GM18868 (cell line): Measurements from ENCODE around the gene ARPP19.
"Not testable (repeated sequence)": the region's sequence is repeated elsewhere in the genome, so short reads cannot be mapped to it uniquely, and the experiment has no call there.

Experiments
- ATAC-seq: cut with Tn5 transposase; IDR thresholded peaks from one replicate; pipeline ENCODE4 v1.9.1; 2021; ENCODE audit warnings: mild to moderate bottlenecking, moderate library complexity; ENCODE audit not compliant: unreplicated experiment

The ARPP19 gene

DNA sequence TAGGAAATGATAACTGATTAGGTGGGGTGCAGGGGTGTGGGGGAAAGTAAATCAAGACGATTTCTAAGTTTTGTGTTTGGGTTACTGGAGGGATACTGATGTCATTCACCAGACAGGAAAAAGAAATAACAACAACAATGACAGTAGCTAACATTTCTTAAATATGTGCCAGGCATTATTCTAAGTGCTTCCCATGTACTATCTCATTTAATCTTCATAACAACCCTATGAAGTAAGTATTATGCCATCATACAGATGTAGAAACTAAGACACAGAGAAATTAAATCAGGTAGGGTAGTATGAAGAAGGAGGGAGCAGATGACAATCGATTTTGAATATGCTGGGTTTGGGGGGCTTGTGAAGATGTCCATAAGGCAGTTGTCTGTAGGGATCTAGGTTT is 53.5 kb downstream of the ARPP19 start:
- no peak for ATAC-seq

GRCh38 chr15:52514482-52514881 is 54.3 kb downstream of the ARPP19 start:
- no peak for ATAC-seq

DNA sequence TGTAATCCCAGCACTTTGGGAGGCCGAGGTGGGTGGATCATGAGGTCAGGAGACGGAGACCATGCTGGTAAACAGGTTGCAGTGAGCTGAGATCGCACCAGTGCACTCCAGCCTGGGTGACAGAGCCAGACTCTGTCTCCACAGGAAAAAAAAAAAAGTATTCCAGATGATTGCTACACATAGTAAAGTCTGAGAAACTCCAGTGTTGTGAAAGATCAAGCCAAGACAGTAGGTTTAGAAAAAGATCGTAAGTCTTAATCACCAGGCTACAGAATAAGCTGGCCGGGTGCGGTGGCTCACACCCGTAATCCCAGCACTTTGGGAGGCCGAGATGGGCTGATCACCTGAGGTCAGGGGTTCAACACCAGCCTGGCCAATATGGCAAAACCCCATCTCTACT is 56.0 kb downstream of the ARPP19 start:
- ATAC-seq, result not testable (repeated sequence)

- ATAC-seq, result no peak
These were observed 57.7 kb downstream of the ARPP19 start for GRCh38 chr15:52511084-52511483.

DNA sequence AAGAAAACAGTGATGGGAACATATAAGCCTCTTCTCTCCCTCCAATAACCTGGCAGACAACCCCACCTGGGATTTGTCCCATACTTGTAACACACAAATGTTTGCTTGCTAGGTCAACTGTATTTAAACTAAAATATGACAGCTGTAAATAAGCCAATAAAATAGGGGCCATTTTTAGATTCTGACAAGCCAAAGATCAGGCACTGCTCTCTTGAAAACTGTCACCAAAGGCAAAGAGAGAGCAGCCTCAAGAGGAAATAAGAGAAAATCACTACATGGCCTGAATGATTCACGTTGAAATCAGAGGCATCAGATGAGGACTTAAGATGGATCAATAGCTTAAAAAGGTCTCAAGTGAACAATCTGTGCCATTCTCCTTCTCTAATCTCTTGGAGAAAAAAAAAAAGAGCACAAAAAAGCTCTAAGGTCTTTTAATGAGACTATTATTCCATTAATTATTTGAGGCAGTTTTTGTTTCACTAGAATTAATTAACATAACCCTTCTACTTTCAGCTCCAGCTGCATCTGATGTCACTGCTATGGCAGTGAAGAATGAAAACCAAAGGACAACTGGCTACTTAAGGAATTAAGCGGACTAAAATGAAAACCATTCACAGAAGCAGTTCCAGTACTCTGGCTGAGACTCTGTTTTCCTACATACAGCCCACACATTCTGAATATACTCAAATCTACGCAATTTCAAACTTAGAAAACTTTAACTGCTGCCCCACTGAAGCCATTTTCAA is 59.2 kb downstream of the ARPP19 start:
- no peak for ATAC-seq

- no peak for ATAC-seq
These were observed 62.3 kb downstream of the ARPP19 start for GRCh38 chr15:52506549-52506948.

DNA sequence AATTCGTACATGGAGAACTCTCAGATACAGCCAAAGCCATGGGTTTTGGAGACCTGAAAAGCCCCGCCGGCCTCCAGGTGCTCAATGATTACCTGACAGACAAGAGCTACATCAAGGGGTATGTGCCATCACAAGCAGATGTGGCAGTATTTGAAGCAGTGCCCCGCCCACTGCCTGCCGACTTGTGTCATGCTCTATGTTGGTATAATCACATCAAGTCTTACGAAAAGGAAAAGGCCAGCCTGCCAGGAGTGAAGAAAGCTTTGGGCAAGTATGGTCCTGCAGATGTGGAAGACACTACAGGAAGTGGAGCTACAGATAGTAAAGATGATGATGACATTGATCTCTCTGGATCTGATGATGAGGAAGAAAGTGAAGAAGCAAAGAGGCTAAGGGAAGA is 63.7 kb downstream of the ARPP19 start:
- no peak for ATAC-seq

DNA sequence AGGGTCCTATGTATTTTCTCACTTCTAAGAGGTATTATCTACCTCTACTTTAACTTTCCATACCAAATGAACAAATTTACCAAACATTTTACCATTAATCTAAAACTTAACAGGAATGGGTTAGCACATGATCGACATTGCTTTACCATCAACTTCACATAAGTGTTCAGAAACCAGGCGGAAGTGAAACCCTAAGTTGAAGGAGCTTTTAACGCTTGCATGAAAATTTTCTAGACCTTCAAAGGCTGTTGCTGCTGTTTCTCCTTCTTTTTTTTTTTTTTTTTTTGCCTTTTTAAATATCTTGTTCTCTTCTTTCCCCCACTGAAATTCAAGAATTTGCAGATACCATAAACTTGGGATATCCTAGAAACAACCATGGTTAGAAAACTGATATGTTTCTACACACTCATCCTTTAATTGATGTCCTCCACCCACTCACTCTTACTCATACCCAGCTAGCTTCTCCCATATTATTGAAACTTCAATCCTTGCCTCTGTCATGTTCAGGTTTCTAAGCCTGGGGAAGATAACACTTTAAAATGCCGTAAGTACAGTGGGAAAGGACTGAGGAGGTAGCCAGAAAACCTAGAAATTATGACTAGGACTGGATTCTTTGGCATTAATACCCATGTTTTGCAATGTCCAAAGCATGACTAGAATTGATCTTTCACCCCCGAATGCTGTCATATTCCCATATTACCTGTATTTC is 64.9 kb downstream of the ARPP19 start:
- ATAC-seq, result peak; percentile 95

DNA sequence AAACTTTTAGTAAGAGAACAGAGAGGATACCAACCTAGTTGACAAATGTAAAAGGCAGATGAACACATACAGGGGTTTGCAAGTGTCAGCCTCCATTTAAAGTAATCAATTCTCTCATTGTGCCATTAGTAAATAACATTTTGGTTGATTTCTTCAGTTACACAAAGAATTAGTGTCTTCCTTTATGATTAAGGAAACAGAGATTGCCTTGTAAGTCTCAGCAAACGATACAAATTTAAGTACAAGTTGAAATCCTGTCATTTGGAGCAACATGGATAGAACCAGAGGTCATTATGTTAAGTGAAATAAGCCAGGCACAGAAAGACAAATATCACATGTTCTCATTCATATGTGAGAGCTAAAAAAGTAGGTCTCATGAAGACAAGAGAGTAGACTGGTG is 66.2 kb downstream of the ARPP19 start:
- no peak for ATAC-seq

- no peak for ATAC-seq
These were observed 69.3 kb downstream of the ARPP19 start for GRCh38 chr15:52499506-52499905.

GRCh38 chr15:52498706-52499105 is 70.1 kb downstream of the ARPP19 start:
- no peak for ATAC-seq
